AG08395 (cell line): ENCODE measurements around the gene REV3L.
"Not testable (repeated sequence)": the region's sequence is repeated elsewhere in the genome, so short reads cannot be mapped to it uniquely, and the experiment has no call there.

ENCODE experiments used
- DNase-seq: peaks from one replicate; pipeline ENCODE4 v3.0.0; 2012; ENCODE audit warnings: mixed read lengths, low spot score

The REV3L gene

DNA sequence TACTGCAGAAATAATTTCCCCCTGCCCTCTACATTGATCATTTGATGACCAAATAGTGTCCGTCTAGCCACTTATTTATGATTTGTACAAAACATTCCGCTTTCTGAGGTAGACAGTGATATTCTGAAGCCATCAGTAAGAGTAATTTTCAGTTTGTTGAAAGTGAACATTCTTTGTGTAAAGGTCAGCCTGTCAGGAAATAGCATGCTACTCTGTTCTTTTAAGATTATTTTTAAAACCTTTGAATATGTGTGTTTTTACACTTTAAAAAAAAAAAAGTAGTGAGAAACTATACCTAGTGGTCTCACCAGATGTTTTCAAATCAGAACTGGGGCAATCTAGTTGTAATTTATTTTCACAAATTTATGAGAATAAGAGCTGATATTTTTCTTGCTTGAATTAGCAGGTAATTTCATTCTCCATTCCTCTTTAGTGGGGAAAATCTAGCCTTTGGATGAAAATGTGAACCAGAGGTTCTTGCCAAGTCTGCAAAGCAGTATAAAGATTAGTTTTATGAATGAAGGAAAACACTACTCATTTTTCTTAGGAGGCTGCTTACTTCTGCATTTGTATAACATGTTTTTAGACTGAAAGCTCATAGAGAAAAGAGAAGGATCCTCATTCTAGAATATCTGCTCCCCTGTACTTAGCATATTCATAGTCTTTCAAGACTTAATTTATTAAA lies 12.1 kb upstream of the REV3L start:
- DNase-seq = no peak

- DNase-seq = no peak
Measured at GRCh38 chr6:111492499-111492898, 9.5 kb upstream of the REV3L start.

GRCh38 chr6:111490067-111490466 lies 7.0 kb upstream of the REV3L start:
- no peak for DNase-seq

- peak; percentile 31 for DNase-seq
Measured at GRCh38 chr6:111487661-111488060, 4.6 kb upstream of the REV3L start.

DNA sequence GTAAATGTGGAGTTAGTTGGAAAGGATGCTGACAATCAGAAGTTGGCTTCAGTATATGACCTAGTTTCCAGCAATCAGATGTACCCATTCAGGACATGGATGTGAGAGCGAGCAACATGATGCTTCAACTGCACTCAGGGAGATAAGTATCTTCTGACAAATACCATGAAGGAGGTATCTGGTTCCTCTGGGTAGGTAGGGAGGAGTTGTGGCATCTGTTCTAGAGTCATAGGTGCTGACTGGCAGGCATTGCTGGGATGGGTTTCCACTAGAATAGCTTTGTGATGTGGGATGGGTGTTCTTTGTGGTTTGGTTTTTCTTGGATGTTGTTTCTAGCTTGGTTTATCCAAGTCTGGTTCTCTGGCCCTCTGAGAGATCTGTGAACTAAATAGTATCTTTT lies 3.9 kb upstream of the REV3L start:
- DNase-seq = no peak

DNA sequence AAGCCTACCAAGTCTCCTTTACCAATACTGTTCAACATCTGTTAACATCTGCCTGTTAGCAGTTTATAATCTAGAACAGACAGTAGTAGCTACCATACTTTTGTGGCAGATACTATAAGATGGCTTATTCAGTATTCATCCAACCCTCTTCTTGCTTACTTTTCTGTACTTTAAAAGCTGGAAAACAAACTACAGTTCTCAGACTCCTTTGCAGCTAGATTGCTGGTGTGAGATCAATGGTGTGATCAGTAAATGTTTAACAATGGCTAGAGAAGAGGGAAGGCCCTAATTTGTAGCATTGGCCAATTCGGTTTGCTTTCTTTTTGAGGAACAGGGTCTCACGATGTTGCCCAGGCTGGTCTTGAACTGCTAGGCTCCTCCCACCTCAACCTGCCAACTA lies 3.5 kb upstream of the REV3L start:
- DNase-seq = no peak

- DNase-seq = no peak
Measured at GRCh38 chr6:111485342-111485741, 2.3 kb upstream of the REV3L start.

DNA sequence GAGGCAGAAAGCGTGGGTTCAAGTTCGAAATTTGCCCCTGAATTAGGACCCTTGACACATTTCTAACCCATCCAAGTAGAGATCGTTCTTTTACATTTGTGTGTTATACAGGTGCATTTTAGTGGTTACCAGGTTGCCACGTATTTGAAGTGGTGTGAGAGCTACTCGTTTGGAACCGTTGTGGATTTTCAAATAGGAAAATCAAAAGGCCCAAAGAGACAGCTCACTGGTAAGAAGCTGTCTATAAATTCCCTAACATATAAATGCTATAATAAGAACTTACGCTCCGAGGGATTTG lies 1.6 kb upstream of the REV3L start:
- DNase-seq = no peak

- DNase-seq = peak; percentile 89
Measured at GRCh38 chr6:111483736-111484632, 966 bp upstream of the REV3L start.

DNA sequence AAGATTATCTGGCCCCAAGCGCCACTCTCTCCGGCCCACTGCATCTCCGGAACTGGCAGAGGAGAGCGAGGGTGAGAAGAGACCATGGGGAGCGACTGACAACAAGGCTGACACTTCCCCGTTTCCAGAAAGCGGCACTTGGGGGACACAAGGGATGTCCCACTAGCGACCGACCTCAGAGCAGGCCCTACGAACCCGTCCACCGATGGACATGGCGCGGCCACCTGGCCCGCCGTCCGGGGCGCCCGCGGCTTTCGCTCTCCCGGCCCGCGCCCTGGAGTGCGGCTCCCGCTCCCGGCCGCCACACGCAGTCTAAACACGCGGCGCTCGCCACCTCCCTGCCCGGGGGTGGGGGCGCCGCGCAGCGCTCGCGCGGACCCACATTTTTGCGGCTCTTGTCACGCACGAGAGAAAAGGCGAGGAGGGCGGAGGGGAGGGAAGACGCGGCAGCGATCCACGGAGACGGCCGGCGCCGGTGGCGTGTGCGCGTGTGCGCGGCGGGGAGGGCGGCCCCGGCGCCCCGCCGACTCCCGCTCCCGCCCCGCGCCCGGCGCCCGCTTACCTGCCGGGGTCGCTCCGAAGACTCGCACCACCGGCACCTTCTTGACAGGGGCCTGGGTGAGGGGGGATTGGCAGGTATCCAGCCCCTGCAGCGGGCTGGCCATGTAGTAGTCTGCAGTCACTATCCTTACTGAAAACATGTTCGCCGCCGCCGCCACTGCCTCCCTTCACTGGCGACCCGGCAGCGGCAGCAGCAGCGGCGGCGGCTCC lies 645 bp downstream of the REV3L start:
- DNase-seq = peak; percentile 26

- DNase-seq = no peak
Measured at GRCh38 chr6:111481836-111482187, 1.2 kb downstream of the REV3L start.

GRCh38 chr6:111480988-111481822 lies 1.8 kb downstream of the REV3L start:
- no peak for DNase-seq

DNA sequence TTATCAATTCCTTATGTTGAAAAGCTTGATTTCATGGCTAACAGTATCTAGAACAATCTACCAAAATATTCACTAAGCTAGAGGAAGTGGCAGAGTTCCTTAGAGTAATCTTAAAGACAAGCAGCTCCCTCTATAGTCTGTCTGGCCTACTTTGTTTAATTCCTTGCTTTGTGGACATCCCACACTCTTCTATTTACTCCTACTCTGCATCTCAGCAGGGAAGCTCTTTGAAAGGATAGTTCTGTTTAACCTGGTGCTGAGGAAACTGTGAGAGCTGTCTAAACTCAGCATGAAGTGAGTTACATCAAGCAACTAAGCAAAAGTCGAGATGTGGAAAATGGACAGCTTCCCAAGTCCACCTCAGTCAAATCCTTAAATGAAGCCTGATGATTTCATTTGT lies 4.3 kb downstream of the REV3L start:
- peak; percentile 20 for DNase-seq

DNA sequence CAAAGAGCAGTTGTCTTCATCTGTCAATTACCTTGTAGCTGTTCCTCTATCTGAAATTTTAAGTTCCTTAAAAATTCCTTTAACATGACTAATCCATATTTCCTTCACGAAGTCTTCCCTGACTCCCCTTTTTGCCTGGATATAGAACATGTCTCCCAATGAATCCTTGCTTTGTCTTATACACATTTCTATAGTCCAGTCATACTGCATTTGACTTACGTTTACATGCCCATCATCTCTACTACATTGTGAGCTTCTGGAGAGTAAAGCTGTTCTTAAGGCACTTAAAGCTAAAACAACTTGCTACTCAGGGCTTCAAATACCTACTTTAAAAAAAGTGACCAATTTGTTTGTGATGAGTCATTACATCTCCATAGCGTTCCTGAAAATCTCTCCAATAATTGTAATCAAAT lies 4.9 kb downstream of the REV3L start:
- no peak for DNase-seq

GRCh38 chr6:111477481-111477938 lies 5.5 kb downstream of the REV3L start:
- no peak for DNase-seq

GRCh38 chr6:111476061-111476460 lies 7.0 kb downstream of the REV3L start:
- DNase-seq = not testable (repeated sequence)

DNA sequence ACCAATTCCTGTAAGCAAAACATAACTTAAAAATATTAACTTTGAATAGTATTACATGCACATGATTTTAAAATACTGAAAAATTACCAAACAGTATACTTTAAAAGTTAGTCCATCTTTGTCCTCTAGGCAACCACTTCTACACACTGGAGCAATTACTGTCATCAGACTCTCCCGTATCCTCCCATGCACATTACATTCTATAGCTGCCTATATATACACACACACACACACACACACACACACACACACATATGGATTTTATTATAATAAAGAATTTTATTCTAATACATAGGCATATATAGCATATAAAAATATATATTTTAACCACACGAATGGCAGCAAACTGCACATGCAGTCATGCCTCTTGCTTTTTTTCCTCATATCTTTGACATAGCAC lies 8.2 kb downstream of the REV3L start:
- DNase-seq = no peak

- DNase-seq = no peak
Measured at GRCh38 chr6:111474106-111474505, 8.9 kb downstream of the REV3L start.

DNA sequence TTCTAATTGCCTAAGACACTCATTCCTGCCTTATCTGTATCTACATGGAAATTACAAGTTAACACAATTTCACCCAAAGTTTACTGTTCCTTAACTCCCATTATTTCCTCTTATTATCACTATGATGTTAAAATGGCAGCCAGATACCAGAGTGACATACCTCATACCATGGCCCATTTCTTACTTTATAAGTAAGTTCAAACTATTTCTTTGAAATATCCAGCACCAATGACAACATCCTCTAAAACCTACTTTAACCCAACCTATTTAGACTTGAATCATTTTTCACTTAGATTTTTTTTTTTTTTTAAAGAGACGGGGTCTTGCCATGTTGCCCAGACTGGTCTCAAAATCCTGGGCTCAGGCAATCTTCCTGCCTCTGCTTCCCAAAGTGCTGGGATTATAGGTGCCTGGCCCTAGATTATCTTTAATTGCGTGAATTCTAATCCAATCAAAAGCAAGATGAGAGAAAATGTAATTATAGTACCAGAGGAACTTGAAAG lies 10.0 kb downstream of the REV3L start:
- no peak for DNase-seq

DNA sequence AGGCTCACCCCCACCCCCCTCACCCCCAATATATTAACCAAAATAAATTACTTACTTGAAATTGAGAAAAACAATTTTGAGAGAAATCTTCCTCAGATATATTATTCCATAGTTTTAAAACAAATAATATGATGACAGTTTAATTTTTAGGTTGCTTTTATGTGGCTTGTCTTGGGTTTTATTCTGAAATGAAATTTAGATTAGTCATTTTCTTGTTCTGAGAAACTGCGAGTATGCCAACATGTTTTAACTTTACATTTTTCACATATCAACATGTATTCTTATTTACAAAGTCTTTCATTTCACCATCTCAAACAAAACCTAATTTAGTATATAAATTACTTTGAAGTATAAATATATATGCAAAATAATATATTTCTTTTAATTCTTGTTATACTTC lies 11.1 kb downstream of the REV3L start:
- no peak for DNase-seq

GRCh38 chr6:111471533-111471932 lies 11.5 kb downstream of the REV3L start:
- no peak for DNase-seq

- no peak for DNase-seq
Measured at GRCh38 chr6:111470991-111471390, 12.0 kb downstream of the REV3L start.
